ENCODE results near the gene MACROD2.

GRCh38 chr20:14696478-14696877 is 701.2 kb downstream of the MACROD2 start:
- TF ChIP-seq TAF1 (IDR thresholded peaks at IDR 0.05; ENCODE audit: low read depth, low read length) (no peak), POLR2AphosphoS5 (IDR thresholded peaks at IDR 0.05; ENCODE audit: low read depth, low read length) (no peak), POLR2A (IDR thresholded peaks at IDR 0.05; ENCODE audit: low read depth, low read length) (no peak), PAX5 (IDR thresholded peaks at IDR 0.05; ENCODE audit: insufficient read depth, low read length, severe bottlenecking) (no peak), POU2F2 (IDR thresholded peaks at IDR 0.05; ENCODE audit: low read depth, low read length) (no peak)
